ENCODE results near the gene CORO1C. TPM values are rescaled to one million over a fixed set of nuclear protein-coding genes. Genes with fewer than 3 reads are reported as not detected.
"Not testable (repeated sequence)": the region's sequence is repeated elsewhere in the genome, so short reads cannot be mapped to it uniquely, and the experiment has no call there.

Gene CORO1C
- polyA plus RNA-seq, 1 experiment: 596 TPM

- DNase-seq (ENCODE audit: low read depth, low spot score): no peak
- Histone ChIP-seq H3K27me3 (ENCODE audit: control insufficient read depth, insufficient read depth, low read length) (no peaks in the 10 kb centered on the region), H3K27ac (ENCODE audit: low read depth, low read length) (no peak overlapping the region), H3K4me3 (ENCODE audit: low read depth, low read length) (no peak overlapping the region), H3K9me3 (ENCODE audit: control insufficient read depth, insufficient read depth, low read length) (no peaks in the 10 kb centered on the region)
- TF ChIP-seq CTCF (IDR thresholded peaks at IDR 0.05; ENCODE audit: low read depth, low read length): no peak
- CTCF ChIA-PET: no interaction called here
- POLR2A ChIA-PET: no interaction called here
These were observed 24.2 kb upstream of the CORO1C start for GRCh38 chr12:108755481-108755880.

GRCh38 chr12:108753976-108754375, 22.7 kb upstream of the CORO1C start:
- Histone ChIP-seq H3K27me3 (ENCODE audit: control insufficient read depth, insufficient read depth, low read length) (no peaks in the 10 kb centered on the region), H3K27ac (ENCODE audit: low read depth, low read length) (no peak overlapping the region), H3K9me3 (ENCODE audit: control insufficient read depth, insufficient read depth, low read length) (no peaks in the 10 kb centered on the region), H3K4me3 (ENCODE audit: low read depth, low read length) (no peak overlapping the region)
- ChIA-PET CTCF (interaction anchor here (0.8 kb wide), 1 partner anchor 49 kb away, joined by 5 read pairs; no protein-coding TSS in a partner anchor), POLR2A (no interaction called here)
- no peak for DNase-seq (ENCODE audit: low read depth, low spot score)
- no peak for TF ChIP-seq CTCF (IDR thresholded peaks at IDR 0.05; ENCODE audit: low read depth, low read length)

- POLR2A ChIA-PET: interaction anchor here (0.7 to 1.1 kb wide), 3 partner anchors 9 to 88 kb away, joined by 3 to 5 read pairs (median 4); no protein-coding TSS in a partner anchor
- Histone ChIP-seq H3K27ac (ENCODE audit: low read depth, low read length) (no peak overlapping the region), H3K27me3 (ENCODE audit: control insufficient read depth, insufficient read depth, low read length) (no peaks in the 10 kb centered on the region), H3K4me3 (ENCODE audit: low read depth, low read length) (no peak overlapping the region), H3K9me3 (ENCODE audit: control insufficient read depth, insufficient read depth, low read length) (0 out of 2 replicates have a peak, but pooled peaks cover 3% of the 10 kb centered on the region)
- DNase-seq (ENCODE audit: low read depth, low spot score): no peak
- CTCF ChIA-PET: interaction anchor here (1.4 kb wide), 1 partner anchor 88 kb away, joined by 5 read pairs; no protein-coding TSS in a partner anchor
- no peak for TF ChIP-seq CTCF (IDR thresholded peaks at IDR 0.05; ENCODE audit: low read depth, low read length)
These were observed 21.1 kb upstream of the CORO1C start for GRCh38 chr12:108752387-108752786.

- H3K4me3 ChIP-seq (ENCODE audit: low read depth, low read length): no peak overlapping the region
- no peaks in the 10 kb centered on the region for H3K27me3 ChIP-seq (ENCODE audit: control insufficient read depth, insufficient read depth, low read length)
- CTCF ChIA-PET: interaction anchor here (1.4 kb wide), 1 partner anchor 87 kb away, joined by 5 read pairs; no protein-coding TSS in a partner anchor
- TF ChIP-seq CTCF (IDR thresholded peaks at IDR 0.05; ENCODE audit: low read depth, low read length): no peak
- DNase-seq (ENCODE audit: low read depth, low spot score): no peak
- no peak overlapping the region for H3K27ac ChIP-seq (ENCODE audit: low read depth, low read length)
- POLR2A ChIA-PET: interaction anchor here (0.8 to 1.1 kb wide), 2 partner anchors 8 to 21 kb away, joined by 3 to 5 read pairs; no protein-coding TSS in a partner anchor
- H3K9me3 ChIP-seq (ENCODE audit: control insufficient read depth, insufficient read depth, low read length): 0 out of 2 replicates have a peak, but pooled peaks cover 3% of the 10 kb centered on the region
These were observed 20.5 kb upstream of the CORO1C start for GRCh38 chr12:108751821-108752220.

- H3K27me3 ChIP-seq (ENCODE audit: control insufficient read depth, insufficient read depth, low read length); POLR2A ChIA-PET; H3K4me3 ChIP-seq (ENCODE audit: low read depth, low read length); H3K27ac ChIP-seq (ENCODE audit: low read depth, low read length); DNase-seq (ENCODE audit: low read depth, low spot score); H3K9me3 ChIP-seq (ENCODE audit: control insufficient read depth, insufficient read depth, low read length): not testable (repeated sequence)
- CTCF ChIA-PET: interaction anchor here (1.1 to 1.4 kb wide), 2 partner anchors 19 to 86 kb away, joined by 4 to 5 read pairs; partner anchors contain the start of gene CORO1C
These were observed 19.7 kb upstream of the CORO1C start for GRCh38 chr12:108751003-108751402.

All from AG04450 (cell line).